H1 (cell line): ENCODE measurements around the gene SHROOM2. TPM values are rescaled to one million over a fixed set of nuclear protein-coding genes. Genes with fewer than 3 reads are reported as not detected.
"Not testable (repeated sequence)": the region's sequence is repeated elsewhere in the genome, so short reads cannot be mapped to it uniquely, and the experiment has no call there.

ENCODE experiments used
- CTCF ChIA-PET: fragments of 300-600 bp; sonication (Branson Sonifier 250); formaldehyde crosslinking; loops from one replicate; lab custom pipeline; 2021; ENCODE audit not compliant: partially characterized antibody; lab: Charles Lee
- POLR2A ChIA-PET: fragments of 300-600 bp; sonication (Branson Sonifier 250); formaldehyde crosslinking; loops from one replicate; lab custom pipeline; 2021; ENCODE audit warnings: inconsistent platforms; ENCODE audit not compliant: partially characterized antibody; lab: Charles Lee
- DNase-seq, 2 experiments: peaks; one replicate each; pipeline versions ENCODE4 v3.0.0 to v3.0.0-alpha.2; 2010 to 2022; ENCODE audit warnings: low spot score in 2 of 2, low read depth in 1 of 2, mixed read lengths in 1 of 2
- FAIRE-seq: peaks from 2 replicates; lab custom pipeline; 2011; peaks lifted over from hg19 to GRCh38; lab: Jason Lieb, UNC
- H2AFZ ChIP-seq: 2 replicates; pipeline ENCODE4 v1.8.1; 2012; ENCODE audit warnings: low read length, inconsistent platforms
- H2AK5ac ChIP-seq: 2 replicates; pipeline ENCODE4 v1.6.1; 2013; ENCODE audit warnings: low read depth, low read length
- H2BK120ac ChIP-seq: replicated peaks from 2 replicates; pipeline ENCODE3; 2013; ENCODE audit warnings: low read depth, low read length, inconsistent platforms
- H2BK12ac ChIP-seq: 2 replicates; pipeline ENCODE4 v1.6.1; 2013; ENCODE audit warnings: low read depth, low read length
- H2BK15ac ChIP-seq: 2 replicates; pipeline ENCODE4 v1.6.1; 2013; ENCODE audit warnings: low read length
- H2BK20ac ChIP-seq: 2 replicates; pipeline ENCODE4 v1.6.1; 2013; ENCODE audit warnings: low read length
- H2BK5ac ChIP-seq: 2 replicates; pipeline ENCODE4 v1.6.1; 2013; ENCODE audit warnings: low read depth, low read length
- H3K14ac ChIP-seq: 2 replicates; pipeline ENCODE4 v1.6.1; 2013; ENCODE audit warnings: inconsistent platforms; ENCODE audit not compliant: insufficient read length
- H3K18ac ChIP-seq: 2 replicates; pipeline ENCODE4 v1.6.1; 2013; ENCODE audit warnings: low read length; ENCODE audit errors: extremely low read depth
- H3K23ac ChIP-seq: 2 replicates; pipeline ENCODE4 v1.6.1; 2013; ENCODE audit warnings: inconsistent platforms; ENCODE audit not compliant: insufficient read length
- H3K23me2 ChIP-seq: 2 replicates; pipeline ENCODE4 v1.6.1; 2013; ENCODE audit warnings: low read depth, low read length
- H3K27ac ChIP-seq: 2 replicates; pipeline ENCODE4 v1.6.1; 2011; ENCODE audit warnings: low read depth, low read length, inconsistent platforms
- H3K27me3 ChIP-seq, 4 experiments: replicated peaks in 1 of 4; 1 replicate in 1 of 4; 2 replicates in 3 of 4; pipeline versions ENCODE4 v1.6.1 to v1.8.1; 2011 to 2013; ENCODE audit warnings: low read length in 3 of 4, mild to moderate bottlenecking in 3 of 4, inconsistent platforms in 2 of 4, mixed read lengths in 2 of 4, moderate library complexity in 1 of 4; ENCODE audit not compliant: control insufficient read depth in 3 of 4, insufficient read depth in 3 of 4; ENCODE audit errors: extremely low read depth in 1 of 4
- H3K36me3 ChIP-seq, 4 experiments: 2 replicates each; pipeline versions ENCODE4 v1.6.1 to v1.8.1; 2011 to 2013; ENCODE audit warnings: mild to moderate bottlenecking in 4 of 4, low read length in 3 of 4, moderate library complexity in 2 of 4, control low read depth in 1 of 4, inconsistent platforms in 1 of 4; ENCODE audit not compliant: insufficient read depth in 4 of 4, control insufficient read depth in 2 of 4
- H3K4ac ChIP-seq: replicated peaks from 2 replicates; pipeline ENCODE3; 2013; ENCODE audit warnings: low read length, low read depth, mixed read lengths, inconsistent platforms; ENCODE audit not compliant: insufficient read length
- H3K4me1 ChIP-seq, 4 experiments: replicated peaks in 1 of 4; 1 replicate in 1 of 4; 2 replicates in 3 of 4; pipeline versions ENCODE4 v1.6.1 to v1.8.1; 2011 to 2013; ENCODE audit warnings: low read length in 3 of 4, inconsistent platforms in 2 of 4, mixed read lengths in 1 of 4; ENCODE audit not compliant: insufficient read depth in 4 of 4, control insufficient read depth in 3 of 4
- H3K4me2 ChIP-seq, 2 experiments: 2 replicates each; pipeline versions ENCODE4 v1.6.1 to v1.8.1; 2011 to 2013; ENCODE audit warnings: low read depth in 2 of 2, low read length in 2 of 2, control low read depth in 1 of 2, inconsistent platforms in 1 of 2, mild to moderate bottlenecking in 1 of 2; ENCODE audit not compliant: insufficient read depth in 1 of 2
- H3K4me3 ChIP-seq, 4 experiments: fragments of 200-600, 300-600 bp in 1 of 4; sonication (generic), shearing (Covaris generic), sonication (Bioruptor Twin) in 1 of 4; 2 replicates each; pipeline versions ENCODE4 v1.5.1 to v1.8.1; 2011 to 2016; ENCODE audit warnings: low read length in 4 of 4, low read depth in 3 of 4, control low read depth in 2 of 4, inconsistent platforms in 2 of 4, mild to moderate bottlenecking in 2 of 4, mixed read lengths in 1 of 4, moderate library complexity in 1 of 4; ENCODE audit not compliant: insufficient read depth in 2 of 4; ENCODE audit errors: extremely low read depth in 1 of 4
- H3K56ac ChIP-seq: replicated peaks from 2 replicates; pipeline ENCODE3; 2013; ENCODE audit warnings: low read depth, mild to moderate bottlenecking, mixed read lengths, low read length, inconsistent platforms; ENCODE audit not compliant: insufficient read length
- H3K79me1 ChIP-seq: 2 replicates; pipeline ENCODE4 v1.6.1; 2013; ENCODE audit warnings: low read depth, low read length, control low read depth
- H3K79me2 ChIP-seq, 2 experiments: 2 replicates each; pipeline versions ENCODE4 v1.6.1 to v1.8.1; 2012 to 2013; ENCODE audit warnings: low read length in 2 of 2, mild to moderate bottlenecking in 2 of 2, inconsistent platforms in 1 of 2; ENCODE audit not compliant: insufficient read depth in 2 of 2, control insufficient read depth in 1 of 2
- H3K9ac ChIP-seq, 4 experiments: replicated peaks in 1 of 4; 1 replicate in 1 of 4; 2 replicates in 3 of 4; pipeline versions ENCODE4 v1.6.1 to v1.8.1; 2011 to 2013; ENCODE audit warnings: low read depth in 3 of 4, low read length in 3 of 4, control low read depth in 2 of 4, mild to moderate bottlenecking in 2 of 4, moderate library complexity in 2 of 4, inconsistent platforms in 1 of 4; ENCODE audit errors: extremely low read depth in 1 of 4
- H3K9me3 ChIP-seq, 2 experiments: 2 replicates each; pipeline versions ENCODE4 v1.6.1 to v1.8.1; 2012 to 2013; ENCODE audit warnings: mild to moderate bottlenecking in 2 of 2, moderate library complexity in 2 of 2, control low read depth in 1 of 2, inconsistent platforms in 1 of 2, low read depth in 1 of 2, low read length in 1 of 2, mixed read lengths in 1 of 2; ENCODE audit not compliant: insufficient read depth in 2 of 2
- H4K20me1 ChIP-seq, 2 experiments: replicated peaks in 1 of 2; 2 replicates each; pipeline versions ENCODE3 to v1.8.1; 2011 to 2013; ENCODE audit warnings: inconsistent platforms in 2 of 2, low read length in 2 of 2, mild to moderate bottlenecking in 1 of 2; ENCODE audit not compliant: insufficient read depth in 2 of 2, control insufficient read depth in 1 of 2
- H4K5ac ChIP-seq: 2 replicates; pipeline ENCODE4 v1.6.1; 2013; ENCODE audit warnings: low read length, low read depth, mixed read lengths, inconsistent platforms; ENCODE audit not compliant: insufficient read length
- H4K8ac ChIP-seq: 2 replicates; pipeline ENCODE4 v1.8.0; 2013; ENCODE audit warnings: mild to moderate bottlenecking, moderate library complexity, low read length, inconsistent platforms; ENCODE audit not compliant: insufficient read depth; ENCODE audit errors: extremely low read depth
- H4K91ac ChIP-seq: replicated peaks from 2 replicates; pipeline ENCODE3; 2013; ENCODE audit warnings: low read length, mixed read lengths, inconsistent platforms; ENCODE audit not compliant: insufficient read length
- WGBS, 2 experiments: shearing (Covaris generic) in 1 of 2; methylation state at CpG; one replicate each; pipeline versions ENCODE4 v1.1.6 to v1.1.7; 2013 to 2015; ENCODE audit warnings: low lambda C conversion rate in 2 of 2, mixed read lengths in 2 of 2, inconsistent platforms in 1 of 2, low coverage in 1 of 2, missing lambda C conversion rate in 1 of 2; ENCODE audit not compliant: insufficient replicate concordance in 2 of 2, insufficient coverage in 1 of 2, insufficient read length in 1 of 2; ENCODE audit errors: extremely low coverage in 1 of 2, missing lambda C conversion rate in 1 of 2; 5-methylcytosine and 5-hydroxymethylcytosine counted together
- polyA plus RNA-seq, 7 experiments: library from polyadenylated mRNA; depleted of rRNA in 3 of 7; stranded (reverse) in 5 of 7; unstranded in 2 of 7; fragments of >200 nt in 5 of 7; fragments of 200-250 nt in 2 of 7; gene quantifications; 1 replicate in 5 of 7; 2 replicates in 1 of 7; 4 replicates in 1 of 7; pipeline versions ENCODE4 v1.2.1 to v1.2.3, GENCODE V29; 2011 to 2013; ENCODE audit warnings: missing spikeins in 2 of 7, mixed read lengths in 2 of 7
- total RNA-seq: library from RNA; stranded (reverse); fragmentation: NEBNext Ultra II Directional; extraction: Animal tissue kit (Norgen Biotek cat#: 25700); gene quantifications from 2 replicates; pipeline ENCODE4 v1.2.1, GENCODE V29; 2021

Gene SHROOM2
- total and polyA plus RNA-seq, 2 of the 8 experiments (the other 6 are each of a cell fraction or from before 2014, with no cell fraction given): 3.4 to 14.2 TPM

GRCh38 chrX:9768321-9768839 lies 17.8 kb upstream of the SHROOM2 start:
- H2BK15ac ChIP-seq, H3K4me1 ChIP-seq, H2BK120ac ChIP-seq, H3K23me2 ChIP-seq, H2BK20ac ChIP-seq, H4K91ac ChIP-seq, H3K79me1 ChIP-seq, H4K8ac ChIP-seq, DNase-seq, H3K36me3 ChIP-seq, H2BK5ac ChIP-seq, H3K4ac ChIP-seq, H2AK5ac ChIP-seq, H3K4me3 ChIP-seq, H3K27ac ChIP-seq, H2AFZ ChIP-seq, H3K79me2 ChIP-seq, H3K14ac ChIP-seq, H2BK12ac ChIP-seq, H3K4me2 ChIP-seq, H3K9ac ChIP-seq, H3K9me3 ChIP-seq, H3K23ac ChIP-seq, H3K18ac ChIP-seq, FAIRE-seq, H3K27me3 ChIP-seq, POLR2A ChIA-PET, H4K5ac ChIP-seq, H4K20me1 ChIP-seq, H3K56ac ChIP-seq: not testable (repeated sequence)
- WGBS, 2 experiments: 86% methylated on average over 5 of the region's 5 CpGs; no CpG with 5 or more reads in 1 of the 2 experiments
- CTCF ChIA-PET: interaction anchor here (0.6 kb wide), 1 partner anchor 190 kb away, joined by 3 read pairs; no protein-coding TSS in a partner anchor
